Measurements from ENCODE around the gene FERMT3.

The FERMT3 gene

DNA sequence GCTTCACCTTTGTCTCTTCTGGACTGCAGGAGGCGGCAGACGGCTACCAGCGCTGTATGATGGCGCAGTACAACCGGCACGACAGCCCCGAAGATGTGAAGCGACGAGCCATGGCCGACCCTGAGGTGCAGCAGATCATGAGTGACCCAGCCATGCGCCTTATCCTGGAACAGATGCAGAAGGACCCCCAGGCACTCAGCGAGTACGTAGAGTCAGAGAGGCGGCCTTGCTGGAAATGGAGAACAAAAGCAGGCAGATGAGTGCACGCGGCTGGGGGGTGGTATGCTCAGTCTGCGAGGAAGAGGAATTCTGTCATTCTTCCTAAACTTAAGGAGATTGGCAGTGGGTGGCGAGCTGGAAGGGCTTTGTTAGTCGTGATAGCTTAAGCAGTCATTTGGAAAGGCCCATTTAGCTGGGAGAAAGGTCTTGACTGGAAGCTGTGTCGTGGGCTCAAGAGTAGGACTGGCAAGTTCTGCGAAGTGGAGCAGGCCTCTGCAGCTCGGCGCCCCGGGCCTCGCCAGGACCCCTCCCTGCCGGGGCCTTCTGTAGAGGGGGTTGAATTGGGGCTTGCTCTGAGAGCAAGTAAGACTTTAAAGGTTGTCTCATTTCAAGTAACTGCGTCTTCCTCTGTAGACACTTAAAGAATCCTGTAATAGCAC is 3.0 kb upstream of the FERMT3 start:
- Histone ChIP-seq H3K4me3 (ENCODE audit: low read length) (no peak overlapping the region), H3K36me3 (ENCODE audit: insufficient read depth, low read length) (peaks cover 60% of the 10 kb centered on the region), H3K9me3 (ENCODE audit: low read length) (no peaks in the 10 kb centered on the region), H2AFZ (ENCODE audit: low read depth, low read length) (no peak overlapping the region), H3K4me1 (ENCODE audit: insufficient read depth, low read length) (peaks cover 3% of the 10 kb centered on the region), H3K27me3 (ENCODE audit: insufficient read depth, low read length) (no peaks in the 10 kb centered on the region)

DNA sequence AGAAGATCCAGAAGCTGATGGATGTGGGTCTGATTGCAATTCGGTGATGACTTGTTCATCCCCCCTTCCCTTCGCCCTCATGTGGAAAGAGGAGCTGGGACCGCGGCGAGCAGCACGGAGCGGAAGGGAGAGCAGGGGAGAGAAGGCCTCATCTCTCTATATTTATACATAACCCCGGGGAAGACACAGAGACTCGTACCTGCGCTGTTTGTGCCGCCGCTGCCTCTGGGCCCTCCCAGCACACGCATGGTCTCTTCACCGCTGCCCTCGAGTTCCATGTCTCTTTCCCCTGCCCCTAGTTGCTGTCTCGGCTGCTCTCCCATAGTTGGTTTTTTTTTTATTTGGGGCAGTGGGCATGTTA is 2.5 kb upstream of the FERMT3 start:
- Histone ChIP-seq H3K36me3 (ENCODE audit: insufficient read depth, low read length) (peaks cover 59% of the 10 kb centered on the region), H3K4me1 (ENCODE audit: insufficient read depth, low read length) (peaks cover 3% of the 10 kb centered on the region), H3K9me3 (ENCODE audit: low read length) (no peaks in the 10 kb centered on the region), H3K4me3 (ENCODE audit: low read length) (no peak overlapping the region), H2AFZ (ENCODE audit: low read depth, low read length) (no peak overlapping the region), H3K27me3 (ENCODE audit: insufficient read depth, low read length) (no peaks in the 10 kb centered on the region)

DNA sequence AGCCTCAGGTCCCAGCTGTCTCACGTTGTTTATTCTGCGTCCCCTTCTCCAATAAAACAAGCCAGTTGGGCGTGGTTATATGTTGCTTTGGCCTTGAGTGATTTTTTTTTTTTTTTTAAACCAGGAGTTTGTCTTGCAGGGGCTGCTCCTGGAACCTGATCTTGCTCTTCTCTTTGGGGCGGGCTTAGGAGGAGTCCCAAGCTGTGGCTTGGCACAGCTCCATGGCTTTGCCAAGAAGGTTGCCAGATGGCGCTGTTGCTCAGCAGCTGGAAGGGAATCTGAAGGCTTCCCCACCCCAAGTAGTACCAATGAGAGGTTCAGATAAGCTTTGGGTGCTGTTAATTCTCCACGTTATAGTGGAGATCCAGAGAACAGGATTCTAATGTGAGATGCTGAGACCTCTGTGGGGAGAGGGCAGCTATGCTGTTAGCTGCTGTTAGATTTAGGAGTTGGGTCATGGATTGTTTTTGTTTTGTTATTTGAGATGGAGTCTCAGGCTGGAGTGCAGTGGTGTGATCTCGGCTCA is 2.0 kb upstream of the FERMT3 start:
- H2AFZ ChIP-seq (ENCODE audit: low read depth, low read length) = no peak overlapping the region
- H3K27me3 ChIP-seq (ENCODE audit: insufficient read depth, low read length) = no peaks in the 10 kb centered on the region
- H3K4me1 ChIP-seq (ENCODE audit: insufficient read depth, low read length) = peaks cover 3% of the 10 kb centered on the region
- no peak overlapping the region for H3K4me3 ChIP-seq (ENCODE audit: low read length)
- H3K36me3 ChIP-seq (ENCODE audit: insufficient read depth, low read length) = peaks cover 59% of the 10 kb centered on the region
- no peaks in the 10 kb centered on the region for H3K9me3 ChIP-seq (ENCODE audit: low read length)

DNA sequence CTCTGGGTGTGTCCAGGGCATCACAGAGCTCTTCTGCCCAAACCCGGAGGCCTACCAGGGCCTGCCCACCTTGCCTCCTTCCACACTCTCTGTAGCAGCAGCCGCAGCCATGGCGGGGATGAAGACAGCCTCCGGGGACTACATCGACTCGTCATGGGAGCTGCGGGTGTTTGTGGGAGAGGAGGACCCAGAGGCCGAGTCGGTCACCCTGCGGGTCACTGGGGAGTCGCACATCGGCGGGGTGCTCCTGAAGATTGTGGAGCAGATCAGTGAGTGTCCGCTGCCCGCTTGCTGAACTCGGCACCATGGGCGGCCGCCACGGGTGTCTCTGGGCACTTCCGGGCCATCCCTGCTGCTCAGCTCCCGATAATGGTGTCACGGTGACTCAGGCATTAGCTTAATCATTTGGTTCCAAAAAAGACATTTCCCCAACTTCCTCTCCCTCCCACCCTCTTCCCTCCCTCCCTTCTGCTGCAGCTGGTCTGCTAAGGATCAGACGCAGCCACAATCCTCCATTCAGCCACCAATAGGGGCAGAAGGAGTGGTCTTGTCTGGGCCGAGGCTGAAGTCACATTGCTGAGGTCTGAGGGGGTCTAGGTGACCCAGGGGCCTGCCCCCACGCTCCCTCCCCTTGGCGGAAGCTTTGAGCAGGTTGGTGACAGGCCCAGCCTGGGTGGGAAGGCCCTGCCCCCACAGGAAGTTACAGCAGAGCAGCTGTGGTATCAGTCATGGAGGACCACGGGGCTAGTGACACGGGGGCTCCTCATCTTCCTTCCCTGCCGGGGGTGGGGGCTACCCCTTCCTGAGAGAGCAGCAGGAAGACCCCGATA is 950 bp downstream of the FERMT3 start:
- Histone ChIP-seq H3K9me3 (ENCODE audit: low read length) (no peaks in the 10 kb centered on the region), H2AFZ (ENCODE audit: low read depth, low read length) (no peak overlapping the region), H3K4me1 (ENCODE audit: insufficient read depth, low read length) (peaks cover 3% of the 10 kb centered on the region), H3K27me3 (ENCODE audit: insufficient read depth, low read length) (no peaks in the 10 kb centered on the region), H3K36me3 (ENCODE audit: insufficient read depth, low read length) (peaks cover 33% of the 10 kb centered on the region), H3K4me3 (ENCODE audit: low read length) (no peak overlapping the region)

DNA sequence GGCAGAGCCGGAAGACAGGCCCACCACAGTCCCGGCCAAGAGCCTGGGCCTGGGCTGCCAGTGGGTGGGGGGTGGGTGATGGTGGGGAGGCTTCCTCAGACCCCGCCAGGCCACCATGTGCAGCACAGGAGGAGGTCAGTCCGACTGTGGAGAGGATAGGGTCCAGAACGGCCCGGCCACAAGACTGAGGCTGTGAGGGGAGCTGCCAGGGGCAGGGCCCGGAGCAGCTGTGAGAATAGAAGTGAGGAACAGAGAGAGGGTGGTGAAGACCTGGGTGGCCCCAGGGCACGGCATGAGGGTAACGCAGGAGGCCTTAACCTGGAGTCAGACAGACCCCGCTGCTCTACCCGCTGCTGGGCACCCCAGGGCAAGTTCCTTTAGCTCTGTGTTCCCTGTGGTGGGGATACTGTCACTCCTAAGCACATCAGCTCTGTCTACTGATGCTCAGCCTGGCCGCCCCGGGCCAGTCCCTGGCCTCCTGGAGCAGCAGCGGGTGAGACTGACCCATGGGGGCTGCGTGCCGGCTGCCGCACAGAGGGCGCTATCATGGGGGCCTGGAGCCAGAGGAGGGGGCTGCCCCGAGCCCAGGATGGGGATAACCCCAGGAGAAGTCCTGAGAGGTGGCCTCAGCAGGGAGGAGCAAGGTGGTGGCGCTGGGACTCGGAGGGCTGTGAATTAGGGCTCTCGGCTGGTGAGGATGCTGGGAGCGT is 1.7 kb downstream of the FERMT3 start:
- Histone ChIP-seq H3K4me3 (ENCODE audit: low read length) (no peak overlapping the region), H3K4me1 (ENCODE audit: insufficient read depth, low read length) (peaks cover 3% of the 10 kb centered on the region), H3K9me3 (ENCODE audit: low read length) (no peaks in the 10 kb centered on the region), H2AFZ (ENCODE audit: low read depth, low read length) (no peak overlapping the region), H3K36me3 (ENCODE audit: insufficient read depth, low read length) (peaks cover 26% of the 10 kb centered on the region), H3K27me3 (ENCODE audit: insufficient read depth, low read length) (no peaks in the 10 kb centered on the region)

DNA sequence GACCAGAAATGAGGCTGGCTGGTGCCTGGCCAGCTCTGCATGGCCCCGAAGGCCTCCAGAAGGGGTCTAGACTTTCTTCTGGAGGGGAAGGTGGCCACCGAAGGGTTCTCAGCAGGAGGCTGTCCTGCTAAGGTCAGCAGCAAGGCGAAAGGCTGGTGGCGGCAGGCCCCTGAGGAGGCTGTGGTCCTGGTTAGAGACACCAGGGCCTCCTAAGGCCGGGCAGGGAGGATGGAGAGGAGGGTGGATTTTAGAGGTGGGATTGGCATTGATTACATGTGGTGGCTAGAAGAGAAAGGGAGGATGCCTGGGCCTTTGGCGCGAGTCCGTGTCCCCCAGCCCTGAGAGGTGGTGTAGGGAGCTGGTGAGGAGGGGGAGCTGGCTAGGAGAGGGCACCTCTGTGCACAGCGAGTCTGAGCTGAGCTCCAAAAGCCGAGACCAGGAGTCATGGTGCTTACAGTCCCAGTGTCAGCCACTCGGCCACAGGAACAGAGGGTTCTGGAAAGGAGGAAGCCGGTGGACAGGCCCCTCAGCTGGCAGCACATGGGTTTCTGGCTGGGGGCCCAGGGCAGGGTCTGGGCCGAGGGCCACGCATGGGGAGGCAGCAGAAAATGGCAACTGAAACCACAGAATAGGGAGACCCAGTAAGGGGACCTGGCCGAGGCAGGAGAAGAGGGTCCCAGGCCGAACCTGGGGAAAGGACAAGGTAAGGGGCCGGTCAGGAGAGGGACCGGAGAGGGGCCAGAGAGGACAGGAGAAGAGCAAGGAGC is 2.5 kb downstream of the FERMT3 start:
- H3K4me3 ChIP-seq (ENCODE audit: low read length) = no peak overlapping the region
- H3K9me3 ChIP-seq (ENCODE audit: low read length) = no peaks in the 10 kb centered on the region
- H3K36me3 ChIP-seq (ENCODE audit: insufficient read depth, low read length) = peaks cover 18% of the 10 kb centered on the region
- H3K27me3 ChIP-seq (ENCODE audit: insufficient read depth, low read length) = no peaks in the 10 kb centered on the region
- H3K4me1 ChIP-seq (ENCODE audit: insufficient read depth, low read length) = peaks cover 3% of the 10 kb centered on the region
- no peak overlapping the region for H2AFZ ChIP-seq (ENCODE audit: low read depth, low read length)

DNA sequence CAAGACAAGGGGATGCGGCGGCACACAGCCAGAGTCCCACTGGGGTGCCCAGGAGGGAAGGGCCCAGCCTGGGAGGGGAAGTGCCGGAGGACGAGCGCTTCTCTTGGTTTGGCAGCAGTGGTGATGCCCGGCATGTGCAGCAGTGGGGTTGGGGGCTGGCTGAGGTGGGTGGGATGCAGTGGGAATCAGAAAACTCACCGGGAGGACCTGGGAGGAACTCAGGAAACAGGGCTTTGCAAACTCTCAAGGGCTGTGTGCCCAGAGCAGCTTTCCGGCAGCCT is 3.0 kb downstream of the FERMT3 start:
- H3K4me3 ChIP-seq (ENCODE audit: low read length) = no peak overlapping the region
- H2AFZ ChIP-seq (ENCODE audit: low read depth, low read length) = no peak overlapping the region
- H3K4me1 ChIP-seq (ENCODE audit: insufficient read depth, low read length) = peaks cover 3% of the 10 kb centered on the region
- H3K36me3 ChIP-seq (ENCODE audit: insufficient read depth, low read length) = peaks cover 16% of the 10 kb centered on the region
- H3K9me3 ChIP-seq (ENCODE audit: low read length) = no peaks in the 10 kb centered on the region
- no peaks in the 10 kb centered on the region for H3K27me3 ChIP-seq (ENCODE audit: insufficient read depth, low read length)

DNA sequence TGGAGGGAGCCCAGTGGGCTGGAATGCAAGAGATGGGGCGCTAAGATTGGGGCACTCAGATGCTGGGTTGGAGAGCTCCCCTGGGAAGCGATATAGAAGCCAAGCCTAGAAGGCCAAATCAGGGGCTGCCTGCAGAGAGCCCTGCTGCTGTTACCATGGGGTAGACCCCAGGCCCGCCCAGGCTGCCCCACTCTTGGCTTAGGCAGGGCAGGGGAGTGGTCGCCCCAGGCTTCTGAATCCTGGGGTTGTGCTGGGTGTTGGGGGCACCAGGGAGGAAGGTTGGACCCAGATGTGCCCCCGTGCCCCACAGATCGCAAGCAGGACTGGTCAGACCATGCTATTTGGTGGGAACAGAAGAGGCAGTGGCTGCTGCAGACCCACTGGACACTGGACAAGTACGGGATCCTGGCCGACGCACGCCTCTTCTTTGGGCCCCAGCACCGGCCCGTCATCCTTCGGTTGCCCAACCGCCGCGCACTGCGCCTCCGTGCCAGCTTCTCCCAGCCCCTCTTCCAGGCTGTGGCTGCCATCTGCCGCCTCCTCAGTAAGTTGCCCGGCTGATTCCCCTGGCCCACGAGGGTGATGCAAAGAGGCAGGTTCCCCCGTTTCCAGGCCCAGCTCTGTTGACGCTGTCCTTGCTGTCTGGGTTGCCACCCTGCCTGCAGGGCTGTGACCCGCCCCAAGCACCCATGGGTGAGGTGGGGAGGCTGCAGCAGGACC is 3.9 kb downstream of the FERMT3 start:
- Histone ChIP-seq H3K9me3 (ENCODE audit: low read length) (no peaks in the 10 kb centered on the region), H3K27me3 (ENCODE audit: insufficient read depth, low read length) (no peaks in the 10 kb centered on the region), H3K4me1 (ENCODE audit: insufficient read depth, low read length) (peaks cover 3% of the 10 kb centered on the region), H3K4me3 (ENCODE audit: low read length) (no peak overlapping the region), H2AFZ (ENCODE audit: low read depth, low read length) (no peak overlapping the region), H3K36me3 (ENCODE audit: insufficient read depth, low read length) (peaks cover 11% of the 10 kb centered on the region)

DNA sequence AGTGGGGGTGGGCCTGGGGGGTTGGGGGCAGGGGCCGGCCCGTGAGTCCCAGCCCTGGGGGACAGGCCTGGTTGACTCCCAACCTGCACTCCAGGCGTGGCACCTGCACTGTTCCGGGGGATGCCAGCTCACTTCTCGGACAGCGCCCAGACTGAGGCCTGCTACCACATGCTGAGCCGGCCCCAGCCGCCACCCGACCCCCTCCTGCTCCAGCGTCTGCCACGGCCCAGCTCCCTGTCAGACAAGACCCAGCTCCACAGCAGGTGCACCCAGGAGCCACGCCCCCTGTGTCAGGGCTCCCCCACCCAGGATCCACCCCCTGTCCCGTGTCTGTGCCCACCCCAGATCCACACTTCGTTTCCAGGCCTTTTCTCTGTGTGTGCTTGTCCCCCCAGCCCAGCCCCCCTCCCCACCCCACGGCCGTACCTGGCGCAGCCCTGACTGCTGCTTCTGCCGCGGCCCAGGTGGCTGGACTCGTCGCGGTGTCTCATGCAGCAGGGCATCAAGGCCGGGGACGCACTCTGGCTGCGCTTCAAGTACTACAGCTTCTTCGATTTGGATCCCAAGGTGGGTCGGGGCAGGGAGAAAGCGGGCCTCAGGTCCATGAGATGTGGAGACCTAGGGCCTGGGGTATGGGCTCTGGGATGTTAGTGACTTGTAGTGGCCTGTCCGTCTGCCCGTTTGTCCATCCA is 4.8 kb downstream of the FERMT3 start:
- H3K36me3 ChIP-seq (ENCODE audit: insufficient read depth, low read length) = peaks cover 2% of the 10 kb centered on the region
- H3K27me3 ChIP-seq (ENCODE audit: insufficient read depth, low read length) = no peaks in the 10 kb centered on the region
- no peak overlapping the region for H2AFZ ChIP-seq (ENCODE audit: low read depth, low read length)
- no peaks in the 10 kb centered on the region for H3K9me3 ChIP-seq (ENCODE audit: low read length)
- no peak overlapping the region for H3K4me3 ChIP-seq (ENCODE audit: low read length)
- peaks cover 3% of the 10 kb centered on the region for H3K4me1 ChIP-seq (ENCODE audit: insufficient read depth, low read length)

DNA sequence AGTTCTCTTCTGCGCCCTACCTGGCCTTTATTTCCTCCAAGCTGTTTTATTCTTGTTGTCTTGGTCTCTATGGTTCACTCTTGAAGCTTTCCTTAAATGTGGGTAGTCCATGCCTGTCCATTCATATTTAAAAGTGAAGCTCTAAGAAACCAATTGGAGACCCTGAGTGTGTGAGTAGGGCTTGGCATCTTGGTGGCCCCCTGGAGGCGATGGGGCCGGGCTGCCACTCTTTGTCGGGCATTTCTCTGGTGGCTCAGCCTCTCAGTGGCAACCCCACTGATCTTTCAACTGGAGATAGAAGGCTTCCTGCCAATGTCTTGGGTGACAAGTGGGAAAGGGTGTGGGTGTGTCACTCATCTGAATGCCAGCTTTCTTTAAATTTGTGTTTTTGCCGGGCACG is 10.4 kb downstream of the FERMT3 start:
- H3K4me1 ChIP-seq (ENCODE audit: insufficient read depth, low read length) = no peaks in the 10 kb centered on the region
- H3K36me3 ChIP-seq (ENCODE audit: insufficient read depth, low read length) = no peaks in the 10 kb centered on the region
- H2AFZ ChIP-seq (ENCODE audit: low read depth, low read length) = no peak overlapping the region
- H3K9me3 ChIP-seq (ENCODE audit: low read length) = no peaks in the 10 kb centered on the region
- H3K27me3 ChIP-seq (ENCODE audit: insufficient read depth, low read length) = no peaks in the 10 kb centered on the region
- H3K4me3 ChIP-seq (ENCODE audit: low read length) = no peak overlapping the region

DNA sequence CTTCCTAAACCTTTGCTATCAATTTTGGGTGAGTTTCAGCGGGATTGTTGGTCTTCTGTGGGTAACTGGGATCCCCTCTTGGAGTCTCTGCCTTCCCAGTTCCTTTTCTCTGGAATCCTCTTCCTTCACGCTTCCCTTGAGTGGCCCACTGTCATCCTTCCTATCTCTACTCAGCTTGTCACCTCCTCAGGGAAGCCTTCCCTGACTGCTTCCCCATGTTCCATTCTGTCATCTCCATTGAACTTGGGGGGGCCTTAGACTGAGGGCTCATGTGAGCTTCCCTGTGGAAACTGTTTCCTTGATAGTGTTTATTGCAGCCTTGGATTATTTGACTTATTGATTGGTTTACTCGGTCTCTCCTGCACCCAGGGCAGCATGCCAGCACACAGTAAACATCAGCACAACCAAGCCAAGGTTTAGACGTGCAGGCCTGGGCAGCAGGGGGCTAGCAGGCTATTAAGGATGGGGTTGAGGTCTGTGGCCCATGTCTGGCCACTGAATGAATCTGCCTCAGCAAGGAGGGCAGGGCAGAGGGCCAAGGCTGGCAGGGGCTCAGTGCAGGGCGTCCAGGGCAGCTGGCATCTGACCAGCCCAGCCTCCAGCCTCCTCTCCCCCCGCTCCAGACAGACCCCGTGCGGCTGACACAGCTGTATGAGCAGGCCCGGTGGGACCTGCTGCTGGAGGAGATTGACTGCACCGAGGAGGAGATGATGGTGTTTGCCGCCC is 12.3 kb downstream of the FERMT3 start:
- no peak overlapping the region for H3K4me3 ChIP-seq (ENCODE audit: low read length)
- no peaks in the 10 kb centered on the region for H3K4me1 ChIP-seq (ENCODE audit: insufficient read depth, low read length)
- peaks cover 8% of the 10 kb centered on the region for H3K36me3 ChIP-seq (ENCODE audit: insufficient read depth, low read length)
- H3K27me3 ChIP-seq (ENCODE audit: insufficient read depth, low read length) = no peaks in the 10 kb centered on the region
- no peaks in the 10 kb centered on the region for H3K9me3 ChIP-seq (ENCODE audit: low read length)
- H2AFZ ChIP-seq (ENCODE audit: low read depth, low read length) = no peak overlapping the region

DNA sequence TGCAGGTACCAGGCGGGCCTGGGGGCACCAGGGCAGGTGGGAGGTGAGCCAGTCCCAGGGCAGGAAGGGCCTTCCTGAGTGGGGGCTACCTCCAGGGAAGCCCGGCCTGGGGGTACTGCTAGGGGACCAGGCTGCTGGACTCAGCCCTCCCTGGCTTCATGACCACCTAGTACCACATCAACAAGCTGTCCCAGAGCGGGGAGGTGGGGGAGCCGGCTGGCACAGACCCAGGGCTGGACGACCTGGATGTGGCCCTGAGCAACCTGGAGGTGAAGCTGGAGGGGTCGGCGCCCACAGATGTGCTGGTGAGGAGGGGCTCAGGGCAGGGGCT is 12.8 kb downstream of the FERMT3 start:
- H3K4me3 ChIP-seq (ENCODE audit: low read length) = no peak overlapping the region
- no peak overlapping the region for H2AFZ ChIP-seq (ENCODE audit: low read depth, low read length)
- no peaks in the 10 kb centered on the region for H3K4me1 ChIP-seq (ENCODE audit: insufficient read depth, low read length)
- peaks cover 13% of the 10 kb centered on the region for H3K36me3 ChIP-seq (ENCODE audit: insufficient read depth, low read length)
- H3K27me3 ChIP-seq (ENCODE audit: insufficient read depth, low read length) = no peaks in the 10 kb centered on the region
- H3K9me3 ChIP-seq (ENCODE audit: low read length) = no peaks in the 10 kb centered on the region
